ENCODE data around the gene HDAC8.
"Not testable (repeated sequence)": the region's sequence is repeated elsewhere in the genome, so short reads cannot be mapped to it uniquely, and the experiment has no call there.

HDAC8 gene

GRCh38 chrX:72466493-72466892, 106.2 kb downstream of the HDAC8 start:
- no peak for DNase-seq (ENCODE audit: low read depth)
- no peak for TF ChIP-seq CTCF (IDR thresholded peaks at IDR 0.05; ENCODE audit: insufficient read depth, low read depth, low read length, missing control alignments)
- H3K4me3 ChIP-seq (ENCODE audit: low read length) = no peak overlapping the region

GRCh38 chrX:72465889-72466288, 106.8 kb downstream of the HDAC8 start:
- DNase-seq (ENCODE audit: low read depth) = no peak
- no peak overlapping the region for H3K4me3 ChIP-seq (ENCODE audit: low read length)
- no peak for TF ChIP-seq CTCF (IDR thresholded peaks at IDR 0.05; ENCODE audit: insufficient read depth, low read depth, low read length, missing control alignments)

GRCh38 chrX:72461766-72462165, 110.9 kb downstream of the HDAC8 start:
- no peak for DNase-seq (ENCODE audit: low read depth)
- H3K4me3 ChIP-seq (ENCODE audit: low read length) = no peak overlapping the region
- TF ChIP-seq CTCF (IDR thresholded peaks at IDR 0.05; ENCODE audit: insufficient read depth, low read depth, low read length, missing control alignments) = no peak

GRCh38 chrX:72461288-72461687, 111.4 kb downstream of the HDAC8 start:
- H3K4me3 ChIP-seq (ENCODE audit: low read length) = no peak overlapping the region
- DNase-seq (ENCODE audit: low read depth) = no peak
- no peak for TF ChIP-seq CTCF (IDR thresholded peaks at IDR 0.05; ENCODE audit: insufficient read depth, low read depth, low read length, missing control alignments)

- no peak for DNase-seq (ENCODE audit: low read depth)
- no peak for TF ChIP-seq CTCF (IDR thresholded peaks at IDR 0.05; ENCODE audit: insufficient read depth, low read depth, low read length, missing control alignments)
- H3K4me3 ChIP-seq (ENCODE audit: low read length) = no peak overlapping the region
Measured at GRCh38 chrX:72460715-72461114, 111.9 kb downstream of the HDAC8 start.

GRCh38 chrX:72449034-72449433, 123.6 kb downstream of the HDAC8 start:
- not testable (repeated sequence) for H3K4me3 ChIP-seq (ENCODE audit: low read length); DNase-seq (ENCODE audit: low read depth)

GRCh38 chrX:72440764-72441163, 131.9 kb downstream of the HDAC8 start:
- not testable (repeated sequence) for H3K4me3 ChIP-seq (ENCODE audit: low read length); DNase-seq (ENCODE audit: low read depth)

GRCh38 chrX:72436010-72436409, 136.6 kb downstream of the HDAC8 start:
- DNase-seq (ENCODE audit: low read depth) = no peak
- H3K4me3 ChIP-seq (ENCODE audit: low read length) = no peak overlapping the region
- TF ChIP-seq CTCF (IDR thresholded peaks at IDR 0.05; ENCODE audit: insufficient read depth, low read depth, low read length, missing control alignments) = no peak
